SU-DHL-6 (cell line): ENCODE data around the gene IKZF2.

Source experiments
- H2AFZ ChIP-seq: fragments of 200-600 bp; sonication (generic); 2 replicates; pipeline ENCODE4 v1.6.1; 2014; ENCODE audit warnings: low read depth, mild to moderate bottlenecking, moderate library complexity, mixed read lengths, antibody characterized with exemption, low read length; ENCODE audit not compliant: severe bottlenecking
- H3F3A ChIP-seq: fragments of 200-600 bp; shearing (Covaris generic); 2 replicates; pipeline ENCODE4 v1.6.0; 2016; ENCODE audit warnings: antibody characterized with exemption, mild to moderate bottlenecking; ENCODE audit not compliant: insufficient read depth
- H3K27ac ChIP-seq: fragments of 200-600 bp; sonication (generic); 2 replicates; pipeline ENCODE4 v1.5.1; 2016; ENCODE audit warnings: low read depth, mild to moderate bottlenecking, low read length, moderate library complexity, mixed read lengths
- H3K27me3 ChIP-seq: fragments of 200-600 bp; sonication (generic), shearing (Covaris generic); 2 replicates; pipeline ENCODE4 v1.6.0; 2014; ENCODE audit warnings: mild to moderate bottlenecking, low read length
- H3K36me3 ChIP-seq: fragments of 200-600 bp; sonication (generic); 2 replicates; pipeline ENCODE4 v1.6.1; 2014; ENCODE audit warnings: mild to moderate bottlenecking, low read length, mixed read lengths
- H3K4me2 ChIP-seq: fragments of 300-600, 200-600 bp; shearing (Covaris generic), sonication (generic); 2 replicates; pipeline ENCODE4 v1.6.0; 2014; ENCODE audit warnings: low read length, low read depth, mild to moderate bottlenecking; ENCODE audit not compliant: poor library complexity, severe bottlenecking
- H3K4me3 ChIP-seq: fragments of 200-600 bp; sonication (generic); 2 replicates; pipeline ENCODE4 v1.5.1; 2014; ENCODE audit warnings: antibody characterized with exemption, low read length, mild to moderate bottlenecking, mixed read lengths; ENCODE audit not compliant: insufficient read depth, poor library complexity, severe bottlenecking
- H3K79me2 ChIP-seq: fragments of 200-600 bp; sonication (generic); 2 replicates; pipeline ENCODE4 v1.6.1; 2014; ENCODE audit warnings: mild to moderate bottlenecking, low read length, moderate library complexity; ENCODE audit not compliant: insufficient read depth
- H3K9ac ChIP-seq: fragments of 200-600 bp; sonication (generic); 2 replicates; pipeline ENCODE4 v1.7.0; 2014; ENCODE audit warnings: mild to moderate bottlenecking, low read length
- H3K9me2 ChIP-seq: fragments of 200-600 bp; sonication (generic); replicated peaks from 2 replicates; pipeline ENCODE4 v1.6.1; 2014; ENCODE audit warnings: low read length; ENCODE audit not compliant: insufficient read depth
- H3K9me3 ChIP-seq: fragments of 200-600 bp; sonication (generic); 2 replicates; pipeline ENCODE4 v1.6.1; 2014; ENCODE audit warnings: low read length, mixed read lengths; ENCODE audit not compliant: insufficient read depth
- H4K20me1 ChIP-seq: fragments of 200-600 bp; sonication (generic); 2 replicates; pipeline ENCODE4 v1.6.1; 2014; ENCODE audit warnings: low read depth, mild to moderate bottlenecking, antibody characterized with exemption, low read length, moderate library complexity, mixed read lengths
- EZH2phosphoT487 ChIP-seq: fragments of 200-600 bp; sonication (generic), shearing (Covaris generic); conservative IDR thresholded peaks from 2 replicates; pipeline ENCODE4 v1.6.1; 2018; ENCODE audit warnings: mild to moderate bottlenecking, antibody characterized with exemption, low read length, moderate library complexity, mixed read lengths
- TF ChIP-seq, protein P1 (sequence below): fragments of 200-600 bp; sonication (generic); IDR thresholded peaks from one replicate; pipeline ENCODE4 v1.5.1; 2017; ENCODE audit warnings: antibody characterized with exemption, mild to moderate bottlenecking, low read length, moderate library complexity; ENCODE audit not compliant: insufficient read depth, poor library complexity, severe bottlenecking

Gene IKZF2

DNA sequence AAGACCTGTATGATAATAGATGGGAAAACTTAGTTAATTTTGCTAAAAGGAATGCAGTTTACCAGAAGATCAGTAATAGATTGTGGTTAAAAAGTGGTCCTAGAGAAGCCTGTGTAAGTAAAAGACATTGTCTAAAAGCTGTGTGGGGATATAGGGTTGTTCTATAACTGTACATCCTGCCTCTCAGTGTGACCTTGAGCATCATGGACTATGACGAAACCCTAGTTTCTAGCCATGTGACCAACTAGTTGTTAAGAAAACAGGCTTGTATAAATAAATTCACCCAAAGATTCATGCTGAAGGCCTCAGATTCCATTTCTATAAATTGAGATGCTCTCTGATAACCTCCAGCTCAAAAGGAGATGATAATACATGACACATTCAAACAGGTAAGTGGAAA lies 160.7 kb downstream of the IKZF2 start:
- H3K9me2 ChIP-seq, result no peaks in the 10 kb centered on the region
- no peak overlapping the region for H3K4me2 ChIP-seq
- H3F3A ChIP-seq, result no peaks in the 10 kb centered on the region
- H3K79me2 ChIP-seq, result no peaks in the 10 kb centered on the region
- TF ChIP-seq, protein P1, sequence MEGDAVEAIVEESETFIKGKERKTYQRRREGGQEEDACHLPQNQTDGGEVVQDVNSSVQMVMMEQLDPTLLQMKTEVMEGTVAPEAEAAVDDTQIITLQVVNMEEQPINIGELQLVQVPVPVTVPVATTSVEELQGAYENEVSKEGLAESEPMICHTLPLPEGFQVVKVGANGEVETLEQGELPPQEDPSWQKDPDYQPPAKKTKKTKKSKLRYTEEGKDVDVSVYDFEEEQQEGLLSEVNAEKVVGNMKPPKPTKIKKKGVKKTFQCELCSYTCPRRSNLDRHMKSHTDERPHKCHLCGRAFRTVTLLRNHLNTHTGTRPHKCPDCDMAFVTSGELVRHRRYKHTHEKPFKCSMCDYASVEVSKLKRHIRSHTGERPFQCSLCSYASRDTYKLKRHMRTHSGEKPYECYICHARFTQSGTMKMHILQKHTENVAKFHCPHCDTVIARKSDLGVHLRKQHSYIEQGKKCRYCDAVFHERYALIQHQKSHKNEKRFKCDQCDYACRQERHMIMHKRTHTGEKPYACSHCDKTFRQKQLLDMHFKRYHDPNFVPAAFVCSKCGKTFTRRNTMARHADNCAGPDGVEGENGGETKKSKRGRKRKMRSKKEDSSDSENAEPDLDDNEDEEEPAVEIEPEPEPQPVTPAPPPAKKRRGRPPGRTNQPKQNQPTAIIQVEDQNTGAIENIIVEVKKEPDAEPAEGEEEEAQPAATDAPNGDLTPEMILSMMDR, result no peak
- TF ChIP-seq EZH2phosphoT487, result no peak
- no peaks in the 10 kb centered on the region for H3K27me3 ChIP-seq
- no peak overlapping the region for H2AFZ ChIP-seq
- no peaks in the 10 kb centered on the region for H4K20me1 ChIP-seq
- no peak overlapping the region for H3K27ac ChIP-seq
- H3K9me3 ChIP-seq, result no peaks in the 10 kb centered on the region
- H3K36me3 ChIP-seq, result 0 out of 2 replicates have a peak, but pooled peaks cover 12% of the 10 kb centered on the region
- no peak overlapping the region for H3K4me3 ChIP-seq
- no peak overlapping the region for H3K9ac ChIP-seq

DNA sequence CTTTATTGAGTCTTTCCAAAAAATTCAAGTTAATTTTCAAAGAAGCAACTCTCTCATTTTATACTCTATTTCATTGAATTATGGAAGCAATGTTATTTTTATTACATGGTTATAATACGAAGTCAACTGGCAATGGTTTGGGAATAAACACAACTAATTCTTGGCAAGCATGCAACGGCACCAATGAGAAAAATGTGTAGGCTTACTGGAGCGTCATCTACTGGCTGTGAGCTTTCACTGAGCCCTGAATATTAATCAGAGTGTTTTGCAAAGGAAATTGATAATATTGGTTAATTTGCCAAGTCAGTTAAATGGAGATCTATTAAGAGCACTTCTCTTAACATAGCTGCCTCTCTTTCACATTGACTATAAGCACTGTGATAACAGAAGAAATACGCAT lies 163.9 kb downstream of the IKZF2 start:
- Histone ChIP-seq H3F3A (no peaks in the 10 kb centered on the region), H3K9me2 (no peaks in the 10 kb centered on the region), H3K9ac (no peak overlapping the region), H3K9me3 (no peaks in the 10 kb centered on the region), H3K36me3 (0 out of 2 replicates have a peak, but pooled peaks cover 7% of the 10 kb centered on the region), H3K27ac (no peak overlapping the region), H2AFZ (no peak overlapping the region), H3K4me3 (no peak overlapping the region), H4K20me1 (no peaks in the 10 kb centered on the region), H3K79me2 (no peaks in the 10 kb centered on the region), H3K4me2 (no peak overlapping the region), H3K27me3 (no peaks in the 10 kb centered on the region)
- TF ChIP-seq, protein P1, result no peak
- no peak for TF ChIP-seq EZH2phosphoT487

DNA sequence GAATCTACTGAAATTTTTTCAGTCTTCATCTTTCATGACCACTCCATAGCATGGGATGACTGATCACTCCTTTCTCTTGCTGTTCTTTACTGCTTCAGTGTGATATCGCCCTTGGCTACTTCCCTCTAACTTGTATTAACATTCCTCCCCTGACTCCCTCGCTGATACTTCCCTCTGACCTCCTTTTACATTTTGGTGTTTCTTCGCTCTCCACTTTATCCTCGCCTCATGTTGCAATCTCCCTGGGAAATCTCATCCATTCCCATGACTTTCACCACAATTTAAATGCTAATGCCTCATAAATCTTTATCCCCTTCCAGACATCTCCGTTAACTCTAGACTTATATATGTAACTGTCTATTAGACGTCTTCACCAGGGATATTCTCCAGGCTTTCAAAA lies 167.3 kb downstream of the IKZF2 start:
- H3K79me2 ChIP-seq, result no peaks in the 10 kb centered on the region
- no peak overlapping the region for H3K9ac ChIP-seq
- H3K4me2 ChIP-seq, result no peak overlapping the region
- no peaks in the 10 kb centered on the region for H4K20me1 ChIP-seq
- no peak overlapping the region for H2AFZ ChIP-seq
- no peak overlapping the region for H3K27ac ChIP-seq
- 0 out of 2 replicates have a peak, but pooled peaks cover 7% of the 10 kb centered on the region for H3K36me3 ChIP-seq
- H3K9me2 ChIP-seq, result no peaks in the 10 kb centered on the region
- no peaks in the 10 kb centered on the region for H3F3A ChIP-seq
- H3K4me3 ChIP-seq, result no peak overlapping the region
- TF ChIP-seq, protein P1, result no peak
- TF ChIP-seq EZH2phosphoT487, result no peak
- no peaks in the 10 kb centered on the region for H3K27me3 ChIP-seq
- no peaks in the 10 kb centered on the region for H3K9me3 ChIP-seq
